Ovary (tissue), 3 donors: Measurements from ENCODE around the gene FAM124B.

Experiments used
- CTCF ChIP-seq, 3 donors: fragments of 450-650 bp in 2 of 3; fragments of 200-600 bp in 1 of 3; IDR thresholded peaks; one replicate each; pipeline versions ENCODE4 v1.5.1 to v1.8.0; 2016 to 2022; ENCODE audit warnings: antibody characterized with exemption in 3 of 3, mild to moderate bottlenecking in 1 of 3
- EP300 ChIP-seq: sonication (generic); formaldehyde crosslinking; IDR thresholded peaks from one replicate; pipeline ENCODE4 v1.6.1; 2017; ENCODE audit warnings: antibody characterized with exemption
- POLR2A ChIP-seq: fragments of 450-650 bp; IDR thresholded peaks from one replicate; pipeline ENCODE4 v1.6.1; 2017; ENCODE audit warnings: antibody characterized with exemption, mild to moderate bottlenecking, moderate library complexity
- donor health status: DM: no; HTN: no; CAD: no.

DNA sequence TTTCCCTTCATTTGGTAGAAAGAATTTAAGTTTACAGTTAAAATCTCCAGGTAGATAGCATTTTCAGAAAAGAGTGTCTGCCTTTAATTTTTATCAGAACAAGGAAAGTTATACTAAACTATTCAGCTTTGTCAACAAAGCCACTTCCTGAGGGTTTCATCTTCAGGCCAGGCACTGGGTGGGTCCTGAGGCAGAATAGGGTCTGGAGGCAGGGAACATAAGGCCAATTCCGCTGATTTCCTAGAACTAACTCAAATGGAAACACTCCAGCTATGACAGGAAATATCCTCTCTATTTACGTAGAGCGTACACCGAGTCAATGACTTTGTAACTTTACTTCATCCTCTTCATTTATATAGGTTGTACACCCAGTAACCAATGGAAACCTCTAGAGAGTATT lies 32.7 kb upstream of the FAM124B start:
- TF ChIP-seq EP300 (no peak), POLR2A (no peak), CTCF (IDR thresholded peaks at IDR 0.05) (no peak)
